ENCODE results near the gene DCANP1.

The DCANP1 gene

DNA sequence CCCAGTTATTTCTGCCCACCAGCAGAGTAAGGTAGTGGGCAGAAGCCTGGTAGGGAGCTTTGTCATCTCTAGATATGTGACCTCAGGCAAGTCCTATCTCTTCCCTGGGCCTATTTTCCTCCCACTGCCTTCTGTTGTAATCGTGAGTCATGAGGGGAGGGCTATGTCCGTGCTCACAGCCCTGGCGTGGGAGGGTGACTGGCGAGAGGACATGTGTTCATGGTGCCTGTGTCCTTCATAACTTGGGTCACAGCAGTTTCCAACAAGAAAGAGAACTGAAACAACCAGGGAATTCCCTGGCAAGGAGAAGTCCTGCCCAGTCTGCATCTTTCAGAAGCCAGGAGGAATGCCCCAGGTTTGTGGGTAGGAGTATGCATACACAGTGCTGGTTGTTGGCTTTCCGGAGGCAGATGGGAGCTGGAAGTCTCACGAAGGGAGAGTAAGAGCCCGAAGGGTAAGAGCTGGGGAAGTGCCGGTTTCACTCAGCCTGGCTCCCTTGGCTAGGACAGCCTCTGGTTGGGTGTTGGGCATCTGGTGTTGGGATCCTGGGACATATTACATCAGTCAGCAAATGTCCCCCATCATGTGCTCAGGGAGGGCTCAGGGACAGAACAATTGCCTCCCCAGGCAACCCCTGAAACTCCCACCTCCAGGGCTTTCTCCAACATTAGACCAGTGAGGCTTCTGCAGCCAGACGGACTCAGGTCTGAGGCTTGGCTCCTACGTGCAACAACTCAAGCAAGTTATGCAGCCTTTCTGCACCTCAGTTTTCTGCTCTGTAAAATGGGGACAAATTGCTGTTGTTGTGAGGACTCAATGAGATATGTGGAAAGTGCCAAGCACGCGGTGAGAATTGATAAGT lies 9.3 kb upstream of the DCANP1 start:
- DNase-seq, result peak; percentile 56

DNA sequence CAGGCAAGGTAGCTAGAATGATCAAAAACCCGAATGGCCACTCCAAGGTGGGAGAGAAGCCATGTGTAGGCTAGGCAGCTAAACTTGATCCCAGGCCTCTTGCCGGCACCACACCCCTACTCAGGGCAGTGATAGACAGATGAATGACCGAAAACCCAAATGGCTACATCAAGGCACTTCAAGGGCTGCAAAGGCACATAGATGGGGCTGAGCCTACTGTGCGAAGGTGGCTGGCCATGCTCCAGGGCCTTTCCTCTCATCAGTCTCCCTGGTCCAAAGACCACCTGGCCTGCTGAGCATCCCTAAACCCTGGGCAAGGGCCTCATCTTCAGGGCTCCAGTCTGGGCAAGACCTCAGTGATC lies 8.7 kb upstream of the DCANP1 start:
- DNase-seq, result no peak

DNA sequence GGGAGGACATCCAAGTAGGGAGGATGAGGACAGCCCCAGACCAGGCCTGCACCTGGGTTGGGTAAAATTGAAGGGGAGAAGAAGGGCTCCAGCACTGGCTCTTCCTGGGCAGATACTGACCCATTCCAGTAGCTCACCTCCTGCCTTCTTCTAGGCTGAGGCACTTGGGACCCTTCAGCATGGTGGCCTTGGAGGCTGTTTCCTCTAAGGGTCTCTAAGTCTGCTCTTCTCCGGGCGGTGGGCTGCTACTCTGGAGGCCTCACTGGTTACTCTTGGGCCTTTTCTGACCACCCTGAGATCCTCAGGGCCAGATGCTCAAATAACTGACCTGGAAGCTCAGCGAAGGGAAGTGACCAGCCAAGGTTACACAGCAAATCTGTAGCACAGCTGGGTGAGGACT lies 7.8 kb upstream of the DCANP1 start:
- no peak for DNase-seq

DNA sequence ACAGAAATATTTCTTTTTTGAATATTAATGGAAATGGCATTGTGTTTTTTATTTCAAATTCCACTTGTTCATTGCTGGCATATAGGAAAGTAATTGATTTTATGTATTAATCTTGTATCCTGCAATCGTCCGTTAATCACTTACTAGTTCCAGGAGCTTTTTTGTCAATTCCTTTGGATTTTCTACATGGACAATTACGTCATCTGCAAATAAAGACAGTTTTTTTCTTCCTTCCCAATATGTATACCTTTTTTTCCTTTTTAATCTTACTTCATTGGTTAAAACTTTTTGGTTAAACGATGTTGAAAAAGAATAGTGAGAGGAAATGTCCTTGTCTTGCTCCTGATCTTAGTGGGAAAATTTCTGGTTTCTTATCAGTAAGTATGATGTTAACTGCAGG lies 6.5 kb upstream of the DCANP1 start:
- no peak for DNase-seq

DNA sequence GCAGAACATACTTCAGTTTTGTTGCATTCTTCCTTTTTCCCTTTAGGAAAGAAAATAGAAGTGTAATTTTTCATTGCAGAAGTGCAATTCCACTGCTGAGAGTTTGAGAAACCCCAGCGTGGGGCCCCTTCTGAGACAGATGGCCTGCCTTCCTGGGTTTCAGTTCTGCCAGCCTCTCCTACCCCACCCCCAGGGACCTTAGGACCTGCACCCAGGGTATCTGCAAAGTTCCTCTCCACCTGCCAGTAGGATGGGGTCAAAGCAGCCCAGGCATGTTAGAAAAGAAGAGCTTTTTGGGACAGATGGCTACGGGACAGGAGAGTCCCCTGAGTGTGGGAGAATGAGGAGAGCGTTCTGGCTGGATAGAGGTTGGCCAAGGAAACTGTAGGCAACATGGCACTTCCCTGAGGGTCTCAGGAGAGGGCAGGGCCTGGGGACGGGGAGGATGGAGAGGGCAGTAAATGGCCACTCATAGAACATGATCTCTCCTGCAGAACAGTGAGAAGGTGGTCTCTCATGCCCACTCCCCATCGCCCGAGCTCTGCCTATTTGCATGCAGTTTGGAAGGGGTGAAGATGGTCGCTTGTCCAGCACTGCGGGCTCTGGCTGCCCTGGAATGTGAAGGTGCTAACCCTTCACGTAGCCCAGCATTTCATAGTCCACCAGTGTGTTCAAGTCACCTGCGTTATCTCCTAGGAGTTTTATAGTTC lies 5.3 kb upstream of the DCANP1 start, which contains the start of gene TIFAB:
TSS of gene TIFAB (minus strand) at position 31 of the 710 bp plus-strand sequence. CDS start 2,412 bp downstream, outside the sequence.
- DNase-seq, result no peak

- DNase-seq, result no peak
Observed at GRCh38 chr5:135451581-135452320, 4.6 kb upstream of the DCANP1 start.

- no peak for DNase-seq
Observed at GRCh38 chr5:135450952-135451351, 3.8 kb upstream of the DCANP1 start.

- DNase-seq, result no peak
Observed at GRCh38 chr5:135450336-135450735, 3.2 kb upstream of the DCANP1 start.

- DNase-seq, result no peak
Observed at GRCh38 chr5:135449644-135450043, 2.5 kb upstream of the DCANP1 start.

- DNase-seq, result peak; percentile 63
Observed at GRCh38 chr5:135448791-135449507, 1.8 kb upstream of the DCANP1 start.

- no peak for DNase-seq
Observed at GRCh38 chr5:135448071-135448739, 1.1 kb upstream of the DCANP1 start.

DNA sequence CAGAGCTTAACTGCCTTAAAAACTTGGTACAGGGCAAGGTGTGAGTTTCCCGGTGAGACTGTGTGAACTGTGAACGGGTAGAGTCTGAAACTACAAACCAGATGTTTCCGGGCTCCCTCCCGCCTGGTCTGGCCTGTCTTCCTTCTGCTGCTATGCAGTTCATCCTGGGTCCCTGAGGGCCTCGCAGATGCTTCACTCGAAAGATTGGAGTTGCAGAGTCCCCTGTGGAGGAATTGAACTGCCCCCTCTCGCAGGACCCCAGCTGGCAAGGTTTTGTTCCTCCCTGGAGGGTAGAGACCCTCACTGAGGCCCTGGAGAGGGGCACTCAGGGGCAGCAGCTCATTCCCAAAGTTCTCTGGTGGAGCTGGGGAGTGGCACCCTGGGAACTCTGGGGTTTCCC lies 533 bp downstream of the DCANP1 start:
- DNase-seq, result no peak

- no peak for DNase-seq
Observed at GRCh38 chr5:135446206-135446605, 942 bp downstream of the DCANP1 start.

GRCh38 chr5:135445306-135445985 lies 1.7 kb downstream of the DCANP1 start:
- DNase-seq, result no peak

- DNase-seq, result no peak
Observed at GRCh38 chr5:135444881-135445280, 2.3 kb downstream of the DCANP1 start.

GRCh38 chr5:135444360-135444759 lies 2.8 kb downstream of the DCANP1 start:
- no peak for DNase-seq

DNA sequence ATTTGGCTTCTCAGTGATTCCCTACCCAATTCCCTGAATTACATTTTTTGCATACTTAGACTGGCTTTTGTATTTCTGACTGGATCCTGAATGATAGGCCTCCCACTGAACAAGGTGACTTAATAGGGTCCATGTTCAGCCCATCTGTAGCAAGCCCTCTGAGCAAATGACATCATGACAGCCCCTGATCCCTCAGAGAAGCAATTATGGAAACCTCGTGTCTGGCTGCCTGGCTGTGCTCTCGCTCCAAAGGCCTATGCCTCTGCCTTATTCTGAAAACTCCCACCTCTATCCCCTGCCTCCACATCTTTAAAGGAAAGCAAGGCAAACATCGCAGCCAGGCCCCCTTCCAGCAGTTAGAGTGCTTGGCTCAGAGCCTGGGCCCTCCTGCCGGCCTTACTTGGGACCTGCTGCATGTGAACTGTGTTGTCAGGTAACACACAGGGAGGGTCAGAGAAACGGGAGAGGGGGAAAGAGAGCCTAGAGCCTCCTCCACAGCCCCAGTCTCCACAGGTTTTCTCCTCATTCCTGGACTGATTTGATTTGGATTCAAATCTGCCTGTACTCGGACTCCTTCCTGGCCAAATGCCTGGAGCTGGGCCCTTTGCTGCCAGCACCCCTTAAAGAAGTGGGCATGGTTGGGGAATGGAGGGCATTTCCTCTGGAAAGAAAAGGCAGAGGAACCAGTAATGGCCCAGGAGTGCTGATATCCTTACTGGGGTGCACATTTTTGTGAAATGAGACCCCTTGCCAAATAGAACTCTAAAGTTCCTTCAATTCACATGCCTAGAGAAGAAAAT lies 3.8 kb downstream of the DCANP1 start:
- peak; percentile 27 for DNase-seq

GRCh38 chr5:135442431-135443160 lies 4.6 kb downstream of the DCANP1 start:
- DNase-seq, result no peak

DNA sequence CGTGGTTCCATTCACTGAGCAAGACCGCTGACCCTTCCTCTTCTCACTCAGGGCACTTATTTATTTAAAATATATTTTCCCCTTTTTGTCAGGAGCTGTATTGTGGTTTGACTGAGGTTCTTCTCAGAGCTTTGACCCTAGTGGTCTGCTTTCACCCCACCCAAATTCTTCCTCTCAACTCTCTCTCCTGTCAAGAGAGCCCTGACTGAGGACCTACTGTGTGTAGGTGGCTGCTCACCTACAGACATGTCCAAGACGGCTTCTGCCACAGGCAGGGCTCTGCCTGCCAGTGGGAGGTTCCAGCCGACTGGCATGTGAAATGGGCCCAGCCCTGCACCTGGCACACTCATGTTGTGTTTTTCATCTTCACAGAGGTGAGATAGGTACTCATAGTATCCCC lies 5.2 kb downstream of the DCANP1 start:
- DNase-seq, result no peak

DNA sequence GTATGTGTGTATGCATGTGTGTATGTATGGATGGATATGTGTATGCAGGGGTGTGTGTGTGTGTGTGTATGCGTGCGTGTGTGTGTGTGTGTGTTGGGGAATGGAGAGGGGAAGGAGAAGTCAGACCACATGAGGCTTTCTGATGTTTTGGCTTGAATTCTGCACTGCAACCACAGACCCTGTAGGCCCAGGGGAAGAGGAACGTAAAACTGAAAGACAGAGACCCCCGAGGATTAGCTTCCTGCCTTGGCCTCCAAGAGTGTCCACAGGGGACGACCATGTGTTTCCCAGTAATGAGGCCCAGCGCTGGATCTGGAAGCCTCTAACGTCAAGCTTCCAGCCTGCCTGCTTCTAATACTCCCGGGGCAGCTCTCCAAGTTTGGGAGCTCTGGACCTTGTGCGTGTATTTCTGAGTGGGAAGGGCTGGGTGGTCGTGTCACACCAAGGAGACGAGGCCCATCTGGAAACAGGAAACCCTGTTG lies 5.8 kb downstream of the DCANP1 start:
- DNase-seq, result no peak
